Mucosa of rectum (tissue), 2 donors: ENCODE results near the gene SRGAP2C.
"Not testable (repeated sequence)": the region's sequence is repeated elsewhere in the genome, so short reads cannot be mapped to it uniquely, and the experiment has no call there.

Experiments
- H3K27ac ChIP-seq, 2 donors: one replicate each; pipeline ENCODE4 v1.7.0; 2013; ENCODE audit warnings: inconsistent platforms in 2 of 2, low read depth in 2 of 2, low read length in 2 of 2
- H3K27me3 ChIP-seq, 2 donors: one replicate each; pipeline ENCODE4 v1.7.0; 2013; ENCODE audit warnings: low read length in 2 of 2; ENCODE audit not compliant: control insufficient read depth in 2 of 2, insufficient read depth in 2 of 2
- H3K36me3 ChIP-seq, 2 donors: one replicate each; pipeline ENCODE4 v1.7.0; 2013; ENCODE audit warnings: low read length in 2 of 2; ENCODE audit not compliant: control insufficient read depth in 2 of 2, insufficient read depth in 2 of 2
- H3K4me1 ChIP-seq, 2 donors: one replicate each; pipeline ENCODE4 v1.7.0; 2013; ENCODE audit warnings: low read length in 2 of 2, mild to moderate bottlenecking in 1 of 2; ENCODE audit not compliant: control insufficient read depth in 2 of 2, insufficient read depth in 2 of 2
- H3K4me3 ChIP-seq, 2 donors: one replicate each; pipeline ENCODE4 v1.7.0; 2013; ENCODE audit warnings: low read length in 2 of 2
- H3K9ac ChIP-seq, 2 donors: one replicate each; pipeline ENCODE4 v1.7.0; 2013; ENCODE audit warnings: low read length in 2 of 2, low read depth in 1 of 2, mild to moderate bottlenecking in 1 of 2
- H3K9me3 ChIP-seq, 2 donors: one replicate each; pipeline ENCODE4 v1.7.0; 2013; ENCODE audit warnings: low read length in 2 of 2; ENCODE audit not compliant: control insufficient read depth in 2 of 2
- donor health status: healthy.
- donor health status: Normal muscosa, but diverticular disease.

SRGAP2C gene

DNA sequence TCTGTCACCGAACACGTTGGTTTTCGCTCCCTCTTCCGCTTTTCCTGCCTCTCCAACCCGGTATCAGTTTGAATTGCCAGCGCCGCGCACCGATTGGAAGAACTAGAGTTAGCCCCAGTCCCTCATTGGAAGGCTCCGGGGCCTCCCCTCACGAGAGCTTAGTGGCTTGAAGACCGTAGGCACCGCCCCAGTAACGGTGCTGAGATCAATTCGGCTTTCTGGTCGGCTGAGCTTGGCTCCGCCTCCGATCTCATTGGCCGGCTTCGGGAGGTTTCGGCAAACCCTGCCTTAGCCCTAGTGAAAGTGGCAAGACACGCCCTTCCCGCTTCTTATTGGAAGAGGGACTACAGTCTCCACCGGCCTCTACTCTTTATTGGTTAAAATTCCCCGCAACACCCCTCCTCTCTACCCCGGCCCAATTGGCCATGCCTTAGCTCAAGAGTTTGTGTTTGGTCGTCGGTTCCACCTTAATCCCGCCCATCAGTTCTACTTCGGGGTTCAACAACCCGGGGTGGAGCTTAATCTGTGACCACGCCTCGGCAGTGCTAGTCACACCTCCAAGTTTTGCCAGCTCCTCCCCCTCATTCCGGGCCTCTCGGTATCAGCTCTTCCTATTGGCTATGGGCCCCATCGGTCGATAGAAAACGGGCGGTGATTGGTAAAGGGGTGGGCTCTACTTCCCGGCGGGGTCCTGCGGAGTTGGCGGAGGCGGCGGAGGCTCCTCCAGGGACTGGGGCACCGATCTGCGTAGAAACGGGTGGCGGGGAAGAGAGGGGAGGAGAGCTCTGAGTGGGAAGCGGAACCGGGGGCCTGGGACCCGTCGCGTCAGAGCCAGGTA, at the start of gene SRGAP2C, which contains the start of gene FAM72B:
TSS of gene SRGAP2C (plus strand) at position 686 of the 838 bp plus-strand sequence. CDS start 2,472 bp downstream, outside the sequence.
TSS of gene FAM72B (minus strand) at position 51 of the 838 bp plus-strand sequence. CDS start 851 bp downstream, outside the sequence.
- H3K36me3 ChIP-seq, H3K9ac ChIP-seq, H3K9me3 ChIP-seq, H3K4me1 ChIP-seq, H3K27ac ChIP-seq, H3K27me3 ChIP-seq: not testable (repeated sequence)
- peak within 1 kb of the TSS; percentile 37 to 48 for H3K4me3 ChIP-seq

DNA sequence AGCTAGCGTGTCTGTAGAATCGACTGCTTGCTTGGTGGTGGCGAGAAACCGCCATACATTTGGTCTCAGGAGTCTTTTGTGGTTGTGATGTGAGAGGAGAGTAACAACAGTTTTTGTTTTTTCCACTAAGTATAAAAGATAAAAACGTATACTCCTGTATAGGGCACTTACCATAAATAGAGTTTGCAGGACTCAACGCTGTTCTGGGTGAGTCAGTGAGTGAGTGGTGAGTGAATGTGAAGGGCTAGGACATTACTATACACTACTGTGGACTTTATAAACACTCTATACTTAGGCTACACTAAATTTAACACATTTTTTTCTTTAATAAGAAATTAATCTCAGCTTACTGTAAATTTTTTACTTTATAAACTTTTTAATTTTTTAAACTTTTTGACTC, 44.4 kb upstream of the SRGAP2C start:
- H3K36me3 ChIP-seq, H3K27ac ChIP-seq, H3K4me3 ChIP-seq, H3K9me3 ChIP-seq, H3K4me1 ChIP-seq, H3K27me3 ChIP-seq, H3K9ac ChIP-seq: not testable (repeated sequence)

- H3K27me3 ChIP-seq, H3K4me3 ChIP-seq, H3K9ac ChIP-seq, H3K9me3 ChIP-seq, H3K4me1 ChIP-seq, H3K27ac ChIP-seq, H3K36me3 ChIP-seq: not testable (repeated sequence)
Measured at GRCh38 chr1:121148489-121149190, 36.1 kb upstream of the SRGAP2C start.

DNA sequence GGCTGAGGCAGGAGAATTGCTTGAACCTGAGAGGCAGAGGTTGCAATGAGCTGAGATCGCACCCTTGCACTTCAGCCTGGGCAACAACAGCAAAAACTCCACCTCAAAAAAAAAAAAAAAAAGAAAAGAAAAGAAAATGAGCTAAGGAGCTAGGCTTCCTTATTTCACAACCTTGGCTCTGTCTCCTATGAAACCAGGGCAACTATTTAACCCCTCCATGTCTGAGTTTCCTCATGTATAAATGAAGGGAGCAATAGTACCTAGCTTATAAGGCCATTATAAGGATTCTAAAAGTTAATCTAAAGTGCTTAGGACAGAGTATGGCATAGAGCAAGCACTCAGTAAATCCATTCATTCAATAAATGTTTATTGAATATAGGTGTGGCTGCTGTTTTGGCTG, 33.5 kb upstream of the SRGAP2C start:
- H3K27me3 ChIP-seq, H3K4me3 ChIP-seq, H3K9ac ChIP-seq, H3K4me1 ChIP-seq, H3K27ac ChIP-seq, H3K36me3 ChIP-seq, H3K9me3 ChIP-seq: not testable (repeated sequence)

DNA sequence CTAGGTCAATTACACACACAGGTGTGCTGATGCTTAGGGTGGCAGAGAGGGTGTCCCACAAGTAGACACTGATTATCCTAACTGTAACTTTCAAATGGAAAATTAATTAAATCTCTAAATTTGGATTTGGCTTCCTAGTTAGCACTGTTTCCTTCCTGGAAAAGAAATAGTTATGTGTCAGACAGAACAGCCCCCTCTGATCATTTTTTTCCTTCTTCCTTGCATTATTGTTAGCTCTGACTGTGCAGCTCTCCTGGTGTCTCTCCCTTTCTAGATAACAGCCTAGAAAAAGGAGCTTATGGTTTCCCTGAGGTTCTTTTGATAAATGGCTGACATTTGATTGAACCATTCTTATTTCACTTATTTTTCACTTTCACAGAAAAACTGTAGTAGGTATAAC, 32.0 kb upstream of the SRGAP2C start:
- not testable (repeated sequence) for H3K4me1 ChIP-seq, H3K9me3 ChIP-seq, H3K4me3 ChIP-seq, H3K27me3 ChIP-seq, H3K27ac ChIP-seq, H3K36me3 ChIP-seq, H3K9ac ChIP-seq

DNA sequence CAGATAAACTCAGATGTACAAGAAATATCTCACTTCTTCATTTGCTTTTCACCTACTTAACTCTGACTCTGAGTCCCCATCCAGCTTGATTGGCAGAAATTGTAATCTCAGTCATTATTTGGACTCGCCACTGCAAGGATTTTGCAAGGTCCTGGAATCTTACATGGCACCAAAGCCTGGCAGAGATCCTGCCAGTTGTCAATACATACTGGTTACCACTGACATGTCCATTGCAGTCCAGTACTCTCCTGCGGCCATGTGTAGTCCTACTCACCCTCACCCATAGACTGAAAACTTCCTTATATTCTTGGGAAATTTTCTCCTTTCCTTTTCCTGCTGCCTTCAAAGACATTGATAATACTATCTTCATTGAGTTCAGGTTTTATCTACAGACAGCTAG, 30.0 kb upstream of the SRGAP2C start:
- H3K27ac ChIP-seq, H3K4me1 ChIP-seq, H3K4me3 ChIP-seq, H3K27me3 ChIP-seq, H3K9me3 ChIP-seq, H3K9ac ChIP-seq, H3K36me3 ChIP-seq: not testable (repeated sequence)

DNA sequence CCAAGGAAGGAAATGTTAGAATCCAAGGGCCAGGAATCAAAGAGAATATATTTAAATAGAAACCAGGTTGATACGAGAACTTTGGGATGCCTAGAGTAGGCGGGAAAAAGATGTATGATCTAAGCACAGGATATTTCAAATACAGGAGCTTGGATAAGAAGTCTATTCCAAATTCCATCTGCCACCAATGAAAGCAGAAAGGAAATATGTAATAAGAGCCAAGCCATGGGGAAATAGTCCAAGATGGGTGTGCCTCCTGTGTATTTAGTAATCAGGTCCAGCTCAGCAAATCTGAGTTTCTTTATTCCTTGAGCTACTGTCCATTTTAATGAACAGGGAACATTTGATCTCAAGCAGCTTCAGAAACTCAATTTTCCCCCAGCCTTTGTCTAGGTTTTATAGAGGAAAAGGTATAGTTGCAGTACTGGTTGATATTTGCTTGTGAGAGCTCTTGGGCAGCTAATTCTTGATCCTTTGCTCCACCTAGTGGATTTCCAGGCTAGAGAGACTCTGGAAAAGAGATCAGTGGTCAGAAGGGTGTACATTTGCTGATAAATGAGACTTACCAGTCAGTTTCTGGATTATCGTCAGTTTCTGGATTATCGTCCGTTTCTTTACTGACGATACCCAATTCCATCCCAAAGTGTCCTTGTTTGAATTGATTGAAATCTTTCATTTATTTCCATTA, 29.0 kb upstream of the SRGAP2C start:
- H3K4me3 ChIP-seq, H3K4me1 ChIP-seq: not testable (repeated sequence)

DNA sequence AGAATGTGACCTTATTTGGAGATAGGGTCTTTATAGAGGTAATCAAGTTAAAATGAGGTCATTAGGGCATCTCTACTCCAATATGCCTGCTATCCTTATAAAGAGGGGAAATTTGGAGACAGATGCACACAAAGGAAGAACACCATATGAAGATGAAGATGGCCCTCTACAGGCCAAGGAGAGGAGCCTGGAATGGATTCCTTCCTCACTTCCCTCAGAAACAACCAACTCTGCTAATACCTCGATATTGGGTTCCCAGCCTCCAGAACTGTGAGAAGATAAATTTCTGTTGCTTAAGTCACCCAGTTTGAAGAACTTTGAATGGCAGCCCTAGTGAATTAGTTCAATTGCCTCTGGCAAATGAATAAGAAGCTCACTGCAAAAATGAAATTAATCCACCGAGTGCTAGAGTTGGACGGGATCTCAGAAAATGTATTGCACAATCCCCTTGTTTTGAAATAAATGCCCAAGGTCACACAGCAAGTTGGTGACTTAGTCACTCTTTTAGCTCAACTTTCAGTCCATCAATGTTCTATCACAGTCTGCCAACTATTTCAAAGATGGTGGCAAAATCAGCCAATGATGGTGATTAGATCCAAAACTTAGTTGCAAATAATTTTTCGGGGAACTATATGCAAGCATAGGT, 27.7 kb upstream of the SRGAP2C start:
- H3K4me1 ChIP-seq, H3K27ac ChIP-seq: not testable (repeated sequence)

More for the DNA sequence above, 29.0 kb upstream of the SRGAP2C start:
- not testable (repeated sequence) for H3K27ac ChIP-seq, H3K9me3 ChIP-seq, H3K9ac ChIP-seq, H3K36me3 ChIP-seq, H3K27me3 ChIP-seq

DNA sequence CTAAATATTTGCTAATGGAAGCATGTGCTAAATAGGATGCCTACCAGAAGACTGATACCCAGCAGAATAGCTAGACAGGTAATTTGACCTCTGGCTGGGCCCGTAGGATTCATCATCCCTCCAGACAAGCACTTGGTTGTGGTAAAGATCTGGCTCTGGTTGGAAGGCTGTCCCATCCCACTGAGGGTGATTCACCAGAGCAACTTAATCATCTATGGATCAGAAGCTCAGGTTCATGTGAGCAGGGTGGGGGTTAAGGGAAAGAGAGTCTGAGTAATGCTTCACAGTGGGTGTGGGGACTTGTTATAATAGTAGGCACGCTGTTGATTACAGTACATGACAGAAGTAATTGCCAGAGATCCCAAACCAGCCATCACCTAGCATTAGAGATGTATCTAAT, 27.2 kb upstream of the SRGAP2C start:
- not testable (repeated sequence) for H3K27ac ChIP-seq

More for the DNA sequence above, 27.7 kb upstream of the SRGAP2C start:
- not testable (repeated sequence) for H3K9ac ChIP-seq, H3K4me3 ChIP-seq, H3K27me3 ChIP-seq, H3K9me3 ChIP-seq, H3K36me3 ChIP-seq

GRCh38 chr1:121160118-121160517, 24.7 kb upstream of the SRGAP2C start:
- H3K36me3 ChIP-seq, H3K27ac ChIP-seq, H3K4me3 ChIP-seq, H3K9me3 ChIP-seq, H3K4me1 ChIP-seq, H3K27me3 ChIP-seq, H3K9ac ChIP-seq: not testable (repeated sequence)

More for the DNA sequence above, 27.2 kb upstream of the SRGAP2C start:
- H3K36me3 ChIP-seq, H3K9me3 ChIP-seq, H3K4me1 ChIP-seq, H3K27me3 ChIP-seq, H3K9ac ChIP-seq, H3K4me3 ChIP-seq: not testable (repeated sequence)
